ENCODE data around the gene ADNP2.
"Not testable (repeated sequence)": the region's sequence is repeated elsewhere in the genome, so short reads cannot be mapped to it uniquely, and the experiment has no call there.

ADNP2 gene

GRCh38 chr18:80148326-80149199 is 39.5 kb downstream of the ADNP2 start:
- no peak for DNase-seq

- no peak for DNase-seq
Measured at GRCh38 chr18:80149667-80150066, 40.6 kb downstream of the ADNP2 start.

- no peak for DNase-seq
Measured at GRCh38 chr18:80154293-80154692, 45.2 kb downstream of the ADNP2 start.

- DNase-seq, result peak; percentile 25
Measured at GRCh38 chr18:80157708-80158343, 48.8 kb downstream of the ADNP2 start.

- no peak for DNase-seq
Measured at GRCh38 chr18:80158365-80158764, 49.3 kb downstream of the ADNP2 start.

- no peak for DNase-seq
Measured at GRCh38 chr18:80159713-80160636, 50.9 kb downstream of the ADNP2 start.

- no peak for DNase-seq
Measured at GRCh38 chr18:80161781-80162417, 52.8 kb downstream of the ADNP2 start.

GRCh38 chr18:80163183-80163582 is 54.1 kb downstream of the ADNP2 start:
- no peak for DNase-seq

- not testable (repeated sequence) for DNase-seq
Measured at GRCh38 chr18:80164727-80165355, 55.8 kb downstream of the ADNP2 start.

- DNase-seq, result no peak
Measured at GRCh38 chr18:80166240-80166639, 57.2 kb downstream of the ADNP2 start.

GRCh38 chr18:80166725-80167124 is 57.7 kb downstream of the ADNP2 start:
- no peak for DNase-seq

- DNase-seq, result no peak
Measured at GRCh38 chr18:80167331-80167730, 58.3 kb downstream of the ADNP2 start.

GRCh38 chr18:80167931-80168330 is 58.9 kb downstream of the ADNP2 start:
- no peak for DNase-seq

- DNase-seq, result no peak
Measured at GRCh38 chr18:80168346-80168745, 59.3 kb downstream of the ADNP2 start.

GRCh38 chr18:80168982-80169381 is 59.9 kb downstream of the ADNP2 start:
- no peak for DNase-seq

GRCh38 chr18:80169607-80170006 is 60.5 kb downstream of the ADNP2 start:
- DNase-seq, result no peak

- DNase-seq, result no peak
Measured at GRCh38 chr18:80170395-80171053, 61.5 kb downstream of the ADNP2 start.

GRCh38 chr18:80171054-80171872 is 62.2 kb downstream of the ADNP2 start:
- DNase-seq, result no peak

- no peak for DNase-seq
Measured at GRCh38 chr18:80172056-80172455, 63.0 kb downstream of the ADNP2 start.

- no peak for DNase-seq
Measured at GRCh38 chr18:80173060-80173459, 64.0 kb downstream of the ADNP2 start.
